HG03432 (cell line): ENCODE measurements around the gene FILIP1.

Experiments
- ATAC-seq: cut with Tn5 transposase; IDR thresholded peaks from one replicate; pipeline ENCODE4 v1.9.1; 2021; ENCODE audit warnings: mild to moderate bottlenecking, moderate library complexity; ENCODE audit not compliant: unreplicated experiment

The FILIP1 gene

GRCh38 chr6:75386050-75386770 lies 107.4 kb downstream of the FILIP1 start:
- no peak for ATAC-seq

DNA sequence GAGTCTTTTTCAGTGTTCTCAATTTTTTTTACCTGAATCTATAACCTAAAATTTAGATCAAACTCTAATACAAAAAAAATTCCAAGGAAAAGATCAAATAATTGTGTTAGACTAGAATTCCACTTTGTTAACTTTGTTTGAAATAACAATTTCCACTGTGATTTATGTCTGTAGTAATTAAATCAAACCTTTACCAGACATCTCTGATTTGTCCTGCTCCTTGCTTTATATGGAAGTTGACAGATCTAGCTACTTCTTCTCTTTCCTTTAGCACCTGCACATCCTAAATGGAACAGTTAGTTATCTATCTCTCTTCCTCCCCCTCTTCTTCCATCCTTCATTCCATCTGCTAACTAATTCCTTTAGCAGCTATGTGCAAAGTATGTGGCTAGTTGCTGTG lies 109.5 kb downstream of the FILIP1 start:
- no peak for ATAC-seq

GRCh38 chr6:75382634-75382900 lies 111.0 kb downstream of the FILIP1 start:
- ATAC-seq, result no peak

- no peak for ATAC-seq
Observed at GRCh38 chr6:75381877-75382633, 111.5 kb downstream of the FILIP1 start.

DNA sequence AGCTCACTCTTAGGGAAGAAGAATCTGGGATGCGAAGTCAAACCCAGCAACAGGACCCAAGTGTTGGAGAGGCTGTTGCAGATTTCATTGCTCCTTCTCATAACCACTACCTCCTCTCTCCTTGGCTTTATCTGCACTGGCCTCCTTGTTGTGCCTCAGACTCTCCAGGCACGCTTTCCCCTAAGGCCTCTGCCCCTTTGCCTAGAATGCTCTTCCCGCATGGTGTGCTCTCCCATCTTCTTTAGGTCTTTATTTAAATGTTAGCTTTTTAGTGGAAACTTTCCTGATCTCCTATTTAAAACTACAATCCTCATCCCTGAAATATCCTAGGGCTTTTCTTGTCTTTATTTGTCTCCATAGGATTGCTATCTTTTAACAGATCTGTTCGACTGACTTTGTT lies 114.1 kb downstream of the FILIP1 start:
- ATAC-seq, result no peak

- no peak for ATAC-seq
Observed at GRCh38 chr6:75378101-75378500, 115.5 kb downstream of the FILIP1 start.

DNA sequence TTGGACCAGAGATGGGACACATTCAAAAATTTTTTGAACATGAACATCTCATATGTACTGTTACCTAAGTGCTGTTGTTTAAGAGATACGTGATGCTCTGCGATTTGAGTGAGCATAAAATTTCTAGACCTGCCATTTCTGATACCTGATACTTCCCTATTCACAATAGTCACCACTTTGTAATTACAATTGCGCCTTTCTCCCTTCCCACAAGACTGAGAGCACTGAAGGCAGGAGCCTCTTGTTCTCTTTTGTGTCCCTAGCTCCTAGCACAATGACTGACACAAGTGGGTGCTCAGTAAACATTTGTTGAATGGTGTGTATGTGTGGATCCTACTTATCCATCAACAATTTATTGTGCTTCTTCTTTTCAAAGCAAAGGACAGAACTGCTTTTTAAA lies 116.2 kb downstream of the FILIP1 start:
- no peak for ATAC-seq

DNA sequence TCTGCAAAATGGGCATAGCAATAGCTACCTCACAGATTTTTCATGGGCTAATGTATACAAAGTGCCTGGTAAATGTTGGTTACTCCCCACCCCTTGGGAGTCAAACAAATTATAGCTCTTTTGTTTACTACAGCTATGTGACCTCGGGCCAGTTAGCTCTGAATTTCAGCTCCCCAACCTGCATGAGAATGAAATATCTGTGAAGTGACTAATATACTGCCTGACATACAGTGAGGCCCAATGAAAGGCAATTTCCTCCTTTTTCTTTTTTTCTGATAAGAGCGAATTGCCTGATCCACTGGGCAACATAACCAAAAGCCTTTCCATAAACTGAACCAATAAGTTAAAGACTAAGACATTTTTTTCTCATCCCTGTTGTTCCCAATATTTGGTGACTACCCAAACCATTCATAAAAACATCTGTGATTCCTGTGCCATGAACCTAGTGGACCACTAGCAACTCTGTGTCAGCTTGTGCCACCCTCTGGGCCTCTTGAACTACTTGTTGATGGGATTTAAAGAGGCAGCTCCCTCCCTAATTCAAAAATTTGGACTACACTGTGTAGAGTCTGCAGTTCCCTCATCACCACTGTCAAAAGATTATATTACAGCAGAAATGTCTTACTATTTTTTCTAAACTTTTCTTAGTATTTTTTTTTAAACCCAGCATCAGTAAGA lies 117.1 kb downstream of the FILIP1 start:
- no peak for ATAC-seq

GRCh38 chr6:75374961-75375400 lies 118.6 kb downstream of the FILIP1 start:
- ATAC-seq, result no peak

DNA sequence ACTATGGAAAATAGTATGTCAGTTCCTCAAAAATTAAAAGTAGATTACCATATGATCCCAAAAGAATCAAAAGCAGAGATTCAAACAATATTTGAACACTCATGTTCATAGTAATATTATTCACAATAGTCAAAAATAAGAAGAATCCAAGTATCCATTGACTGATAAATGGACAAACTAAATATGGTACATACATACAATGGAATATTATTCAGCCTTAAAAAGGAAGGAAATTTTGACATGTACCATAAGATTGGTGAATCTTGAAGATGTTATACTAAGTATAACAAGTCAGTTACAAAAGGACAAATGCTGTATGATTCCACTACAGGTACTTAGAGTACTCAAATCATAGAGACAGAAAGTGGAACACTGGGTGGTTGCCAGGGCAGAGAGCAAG lies 120.7 kb downstream of the FILIP1 start:
- ATAC-seq, result no peak

- no peak for ATAC-seq
Observed at GRCh38 chr6:75370011-75370410, 123.6 kb downstream of the FILIP1 start.

DNA sequence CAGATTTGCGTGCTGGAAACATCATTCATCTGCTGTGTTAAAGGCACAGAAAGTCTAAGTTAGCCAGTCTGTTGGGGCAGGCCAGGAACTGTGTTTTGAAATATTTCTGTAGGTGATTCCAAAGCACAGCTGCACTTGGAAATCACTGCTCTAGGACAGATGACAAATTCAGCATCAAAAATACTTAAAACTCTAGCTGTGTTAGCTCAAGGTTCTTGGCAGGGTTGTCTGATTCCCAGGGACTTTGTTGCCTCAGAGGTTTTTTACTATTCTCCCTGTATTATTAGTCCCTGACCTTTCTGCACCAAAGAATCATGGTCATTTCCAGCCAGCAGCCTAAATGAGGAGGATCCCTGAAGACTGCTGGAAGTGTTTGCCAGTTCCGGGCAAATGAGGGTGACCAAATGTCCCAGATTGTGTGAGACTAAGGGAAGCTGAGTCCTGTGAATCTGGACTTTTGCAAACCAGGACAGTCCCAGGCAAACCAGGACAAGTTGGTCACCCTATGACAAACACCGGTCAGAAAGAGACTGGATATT lies 124.7 kb downstream of the FILIP1 start:
- ATAC-seq, result no peak

- ATAC-seq, result no peak
Observed at GRCh38 chr6:75368151-75368779, 125.3 kb downstream of the FILIP1 start.

GRCh38 chr6:75363304-75363703 lies 130.3 kb downstream of the FILIP1 start:
- ATAC-seq, result no peak

- no peak for ATAC-seq
Observed at GRCh38 chr6:75353644-75354043, 140.0 kb downstream of the FILIP1 start.

DNA sequence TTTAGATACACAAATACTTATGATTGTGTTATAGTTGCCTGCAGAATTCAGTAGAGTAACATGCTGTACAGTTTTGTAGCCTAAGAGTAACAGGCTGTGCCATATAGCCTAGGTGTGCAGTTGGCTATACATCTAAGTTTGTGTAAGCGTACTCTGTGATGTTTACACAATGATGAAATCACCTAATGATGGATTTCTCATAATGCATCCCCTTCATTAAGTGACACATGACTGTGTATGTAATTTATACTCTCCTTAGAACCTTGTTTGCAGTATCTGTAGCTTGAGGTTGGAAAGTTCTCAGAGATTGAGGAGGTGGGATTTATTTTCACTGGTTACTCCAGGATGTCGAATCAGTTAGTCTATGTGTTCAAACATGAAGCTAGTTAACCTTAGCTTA lies 142.0 kb downstream of the FILIP1 start:
- ATAC-seq, result no peak

DNA sequence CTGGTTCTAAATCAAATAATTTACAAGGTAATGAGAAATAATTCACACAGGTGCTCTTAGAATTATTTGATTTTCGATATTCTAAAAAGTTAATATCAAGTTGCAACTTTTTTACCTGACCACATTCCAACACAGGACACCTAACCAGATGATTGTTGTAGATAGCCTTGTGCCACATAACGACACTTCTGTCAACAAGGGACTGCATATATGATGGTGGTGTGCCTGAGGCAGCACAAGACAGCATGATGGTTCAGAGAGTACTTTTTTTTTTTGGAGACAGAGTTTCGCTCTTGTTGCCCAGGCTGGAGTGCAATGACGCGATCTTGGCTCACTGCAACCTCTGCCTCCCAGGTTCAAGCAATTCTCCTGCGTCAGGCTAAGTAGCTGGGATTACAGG lies 142.8 kb downstream of the FILIP1 start:
- no peak for ATAC-seq

DNA sequence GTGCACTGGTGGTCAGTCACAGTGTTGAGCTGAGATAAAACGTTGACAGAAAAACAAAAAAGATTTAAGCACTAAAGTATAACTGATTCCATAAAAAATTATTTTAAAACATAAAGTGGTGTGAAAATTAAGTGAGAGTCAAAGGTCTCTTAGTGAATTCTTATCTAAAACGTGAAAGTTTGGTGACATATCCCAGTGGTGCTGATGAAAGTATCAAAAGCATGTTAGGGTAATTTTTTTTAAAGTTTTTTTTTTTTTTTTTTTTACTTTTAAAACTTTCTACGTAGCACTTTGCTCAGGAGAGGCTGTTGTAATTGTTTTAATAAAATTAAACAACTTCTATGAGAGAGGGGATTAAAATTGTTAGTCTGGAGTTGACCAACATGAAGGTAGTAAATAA lies 143.4 kb downstream of the FILIP1 start:
- ATAC-seq, result no peak

DNA sequence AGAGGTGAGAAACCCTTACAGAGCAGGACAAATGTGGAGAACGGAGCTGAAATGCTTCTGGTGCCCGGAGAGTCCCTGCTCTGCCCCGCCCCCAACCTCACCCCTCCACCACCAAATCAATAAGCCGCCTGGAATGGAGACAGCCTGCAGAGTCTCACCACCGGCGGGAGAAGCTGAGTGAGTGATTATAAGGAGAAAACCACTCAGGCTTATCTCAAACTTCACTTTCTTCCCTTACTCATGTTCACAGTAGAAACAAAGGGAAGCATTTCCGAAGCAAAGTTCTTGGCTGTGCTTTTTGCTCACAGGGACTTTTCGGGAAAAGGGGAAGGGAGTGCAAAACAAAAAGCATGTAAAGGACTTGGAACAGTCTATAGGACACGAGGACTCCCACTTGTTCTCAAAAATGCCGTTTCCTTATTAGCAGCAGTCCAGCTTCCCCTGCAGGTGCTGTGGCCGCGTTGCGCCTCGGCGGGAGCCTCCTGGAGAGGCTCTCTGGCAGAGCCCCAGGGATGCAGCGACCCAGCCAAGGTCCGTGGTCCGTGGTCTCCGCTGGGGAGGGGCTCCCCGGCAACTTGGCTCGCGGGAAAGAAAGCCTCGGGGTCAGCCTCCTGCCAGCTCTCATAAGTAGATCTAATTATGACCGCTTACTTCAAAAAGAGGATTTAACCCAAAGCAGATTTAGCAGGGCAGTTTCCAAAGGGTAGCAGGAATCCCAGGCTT lies 144.2 kb downstream of the FILIP1 start:
- ATAC-seq, result no peak

GRCh38 chr6:75348882-75349261 lies 144.7 kb downstream of the FILIP1 start:
- no peak for ATAC-seq
